ENCODE measurements around the gene SHISA9. TPM values are rescaled to one million over a fixed set of nuclear protein-coding genes. Genes with fewer than 3 reads are reported as not detected.
A peak's percentile ranks its signal among the peaks of the same experiment; 100 is the strongest.

SHISA9 gene
- total RNA-seq, 1 experiment from 2014 or later, result not detected

- no peak for ATAC-seq
- ChIA-PET POLR2A (ENCODE audit: unreplicated experiment) (no interaction called here), CTCF (no interaction called here)
- H4K20me1 ChIP-seq (ENCODE audit: low read length), result no peaks in the 10 kb centered on the region
- intact Hi-C loops (cut with micrococcal nuclease), result no loop called here
- no peaks in the 10 kb centered on the region for H3F3A ChIP-seq (ENCODE audit: low read length, unreplicated experiment)
- no TSS peak for BruUV-seq (replicated peaks)
- no peaks in the 10 kb centered on the region for H3K9me2 ChIP-seq (replicated peaks; ENCODE audit: low read length)
- H2AFZ ChIP-seq (ENCODE audit: low read length), result no peak overlapping the region
- H3K4me1 ChIP-seq (ENCODE audit: insufficient read depth, low read length), result no peaks in the 10 kb centered on the region
- no peak overlapping the region for H3K4me3 ChIP-seq (ENCODE audit: low read length)
- H3K27me3 ChIP-seq (ENCODE audit: low read length), result no peaks in the 10 kb centered on the region
- H3K9me3 ChIP-seq (ENCODE audit: low read length), result no peaks in the 10 kb centered on the region
- TF ChIP-seq, protein P1, sequence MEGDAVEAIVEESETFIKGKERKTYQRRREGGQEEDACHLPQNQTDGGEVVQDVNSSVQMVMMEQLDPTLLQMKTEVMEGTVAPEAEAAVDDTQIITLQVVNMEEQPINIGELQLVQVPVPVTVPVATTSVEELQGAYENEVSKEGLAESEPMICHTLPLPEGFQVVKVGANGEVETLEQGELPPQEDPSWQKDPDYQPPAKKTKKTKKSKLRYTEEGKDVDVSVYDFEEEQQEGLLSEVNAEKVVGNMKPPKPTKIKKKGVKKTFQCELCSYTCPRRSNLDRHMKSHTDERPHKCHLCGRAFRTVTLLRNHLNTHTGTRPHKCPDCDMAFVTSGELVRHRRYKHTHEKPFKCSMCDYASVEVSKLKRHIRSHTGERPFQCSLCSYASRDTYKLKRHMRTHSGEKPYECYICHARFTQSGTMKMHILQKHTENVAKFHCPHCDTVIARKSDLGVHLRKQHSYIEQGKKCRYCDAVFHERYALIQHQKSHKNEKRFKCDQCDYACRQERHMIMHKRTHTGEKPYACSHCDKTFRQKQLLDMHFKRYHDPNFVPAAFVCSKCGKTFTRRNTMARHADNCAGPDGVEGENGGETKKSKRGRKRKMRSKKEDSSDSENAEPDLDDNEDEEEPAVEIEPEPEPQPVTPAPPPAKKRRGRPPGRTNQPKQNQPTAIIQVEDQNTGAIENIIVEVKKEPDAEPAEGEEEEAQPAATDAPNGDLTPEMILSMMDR (conservative IDR thresholded peaks at IDR 0.05; ENCODE audit: low read depth, low read length), result no peak
- no peak for TF ChIP-seq EZH2 (IDR thresholded peaks at IDR 0.05; ENCODE audit: low read length, unreplicated experiment)
- no peak for TF ChIP-seq EZH2phosphoT487 (IDR thresholded peaks at IDR 0.05; ENCODE audit: borderline replicate concordance, low read length)
- H3K79me2 ChIP-seq (ENCODE audit: low read length), result no peaks in the 10 kb centered on the region
- H3K9ac ChIP-seq (ENCODE audit: low read length), result no peak overlapping the region
- no peak overlapping the region for H3K4me2 ChIP-seq (ENCODE audit: low read length)
- DNase-seq, result no peak
- H3K27ac ChIP-seq (ENCODE audit: low read length), result no peak overlapping the region
- H3K36me3 ChIP-seq (ENCODE audit: low read depth, low read length), result no peaks in the 10 kb centered on the region
Measured at GRCh38 chr16:12893050-12893750, 8.2 kb upstream of the SHISA9 start.

- Histone ChIP-seq H3K9me2 (replicated peaks; ENCODE audit: low read length) (no peaks in the 10 kb centered on the region), H3K36me3 (ENCODE audit: low read depth, low read length) (no peaks in the 10 kb centered on the region), H3K79me2 (ENCODE audit: low read length) (no peaks in the 10 kb centered on the region), H3K4me2 (ENCODE audit: low read length) (no peak overlapping the region), H4K20me1 (ENCODE audit: low read length) (no peaks in the 10 kb centered on the region), H3K9ac (ENCODE audit: low read length) (no peak overlapping the region), H3F3A (ENCODE audit: low read length, unreplicated experiment) (no peaks in the 10 kb centered on the region), H3K4me3 (ENCODE audit: low read length) (no peak overlapping the region), H3K4me1 (ENCODE audit: insufficient read depth, low read length) (peaks cover 10% of the 10 kb centered on the region), H3K27me3 (ENCODE audit: low read length) (peaks cover 8% of the 10 kb centered on the region; the same call in 1 of the 2 replicates), H2AFZ (ENCODE audit: low read length) (no peak overlapping the region), H3K27ac (ENCODE audit: low read length) (no peak overlapping the region), H3K9me3 (ENCODE audit: low read length) (no peaks in the 10 kb centered on the region)
- TF ChIP-seq EZH2 (IDR thresholded peaks at IDR 0.05; ENCODE audit: low read length, unreplicated experiment) (no peak), EZH2phosphoT487 (IDR thresholded peaks at IDR 0.05; ENCODE audit: borderline replicate concordance, low read length) (no peak)
- TF ChIP-seq, protein P1 (conservative IDR thresholded peaks at IDR 0.05; ENCODE audit: low read depth, low read length), result peak; percentile 67
- ATAC-seq (no peak), DNase-seq (peak; percentile 50)
- ChIA-PET POLR2A (ENCODE audit: unreplicated experiment) (no interaction called here), CTCF (no interaction called here)
- intact Hi-C loops (cut with micrococcal nuclease), result no loop called here
- BruUV-seq (replicated peaks), result no TSS peak
Measured at GRCh38 chr16:12896562-12896961, 4.8 kb upstream of the SHISA9 start.

GRCh38 chr16:12898551-12898950 is 2.8 kb upstream of the SHISA9 start:
- ATAC-seq, result no peak
- TF ChIP-seq, protein P1 (conservative IDR thresholded peaks at IDR 0.05; ENCODE audit: low read depth, low read length), result no peak
- TF ChIP-seq EZH2 (IDR thresholded peaks at IDR 0.05; ENCODE audit: low read length, unreplicated experiment) (no peak), EZH2phosphoT487 (IDR thresholded peaks at IDR 0.05; ENCODE audit: borderline replicate concordance, low read length) (no peak)
- no peaks in the 10 kb centered on the region for H3K9me2 ChIP-seq (replicated peaks; ENCODE audit: low read length)
- BruUV-seq (replicated peaks), result no TSS peak
- ChIA-PET POLR2A (ENCODE audit: unreplicated experiment) (no interaction called here), CTCF (no interaction called here)
- H3K27ac ChIP-seq (ENCODE audit: low read length), result no peak overlapping the region
- H3K4me2 ChIP-seq (ENCODE audit: low read length), result no peak overlapping the region
- H3K9me3 ChIP-seq (ENCODE audit: low read length), result no peaks in the 10 kb centered on the region
- H3F3A ChIP-seq (ENCODE audit: low read length, unreplicated experiment), result no peaks in the 10 kb centered on the region
- peaks cover 24% of the 10 kb centered on the region for H3K27me3 ChIP-seq (ENCODE audit: low read length)
- intact Hi-C loops (cut with micrococcal nuclease), result no loop called here
- H3K4me3 ChIP-seq (ENCODE audit: low read length), result no peak overlapping the region
- H3K36me3 ChIP-seq (ENCODE audit: low read depth, low read length), result no peaks in the 10 kb centered on the region
- no peaks in the 10 kb centered on the region for H3K79me2 ChIP-seq (ENCODE audit: low read length)
- DNase-seq, result no peak
- H4K20me1 ChIP-seq (ENCODE audit: low read length), result no peaks in the 10 kb centered on the region
- no peak overlapping the region for H3K9ac ChIP-seq (ENCODE audit: low read length)
- no peak overlapping the region for H2AFZ ChIP-seq (ENCODE audit: low read length)
- H3K4me1 ChIP-seq (ENCODE audit: insufficient read depth, low read length), result peaks cover 10% of the 10 kb centered on the region
